ENCODE measurements around the gene TPI1. TPM values are rescaled to one million over a fixed set of nuclear protein-coding genes. Genes with fewer than 3 reads are reported as not detected.
A peak's percentile ranks its signal among the peaks of the same experiment; 100 is the strongest.
"Not testable (repeated sequence)": the region's sequence is repeated elsewhere in the genome, so short reads cannot be mapped to it uniquely, and the experiment has no call there.

The TPI1 gene
- total and polyA plus RNA-seq, 8 donors, result 88.5 to 247 (median 128) TPM

GRCh38 chr12:6888360-6888759, 21.0 kb downstream of the TPI1 start:
- Histone ChIP-seq H3K27ac (no peak overlapping the region), H3K36me3 (no peaks in the 10 kb centered on the region), H3K27me3 (no peaks in the 10 kb centered on the region), H3K4me3 (no peak overlapping the region), H3K9me3 (no peaks in the 10 kb centered on the region), H3K4me1 (no peaks in the 10 kb centered on the region)
- ATAC-seq (no peak), FAIRE-seq (no peak), DNase-seq (no peak)
- WGBS, 2 donors, result 88 to 92% methylated on average over 2 of the region's 2 CpGs
- intact Hi-C loops (cut with DNase I), result no loop called here
- TF ChIP-seq CTCF (IDR thresholded peaks at IDR 0.05), result no peak

- H3K4me3 ChIP-seq; H3K27me3 ChIP-seq; H3K36me3 ChIP-seq; H3K4me1 ChIP-seq; intact Hi-C loops (cut with DNase I); DNase-seq; ATAC-seq; H3K9me3 ChIP-seq; H3K27ac ChIP-seq; FAIRE-seq: not testable (repeated sequence)
- 52 to 55% methylated on average over 7 of the region's 7 CpGs for WGBS, 2 donors
Measured at GRCh38 chr12:6888794-6889193, 21.5 kb downstream of the TPI1 start.

- H3K9me3 ChIP-seq; H3K27me3 ChIP-seq; H3K36me3 ChIP-seq; FAIRE-seq; H3K4me1 ChIP-seq; H3K4me3 ChIP-seq; DNase-seq; ATAC-seq; intact Hi-C loops (cut with DNase I): not testable (repeated sequence)
- 94 to 97% methylated on average over 21 of the region's 21 CpGs for WGBS, 2 donors
- H3K27ac ChIP-seq, result peak overlapping the region in 3 of 4 donors; percentile 17 to 90 (median 87)
Measured at GRCh38 chr12:6889775-6890573, 22.6 kb downstream of the TPI1 start.

GRCh38 chr12:6890789-6891645, 23.7 kb downstream of the TPI1 start:
- no peak for FAIRE-seq
- ATAC-seq, result peak; percentile 97 to 99 (median 98)
- intact Hi-C loops (cut with DNase I), result no loop called here
- Histone ChIP-seq H3K4me3 (peak overlapping the region; percentile 20 to 46 (median 33)), H3K27me3 (no peaks in the 10 kb centered on the region), H3K9me3 (no peaks in the 10 kb centered on the region), H3K4me1 (no peaks in the 10 kb centered on the region), H3K36me3 (no peaks in the 10 kb centered on the region), H3K27ac (peak overlapping the region; percentile 69 to 90 (median 82))
- WGBS, 2 donors, result 0 to 1% methylated on average over 68 of the region's 68 CpGs
- DNase-seq, result peak; percentile 97 to 100 (median 99)
- TF ChIP-seq CTCF (IDR thresholded peaks at IDR 0.05), result peak; percentile 82 to 95 (median 88)

- FAIRE-seq (no peak), DNase-seq (no peak), ATAC-seq (peak; percentile 6 to 11 (median 6))
- intact Hi-C loops (cut with DNase I), result no loop called here
- Histone ChIP-seq H3K27me3 (no peaks in the 10 kb centered on the region), H3K4me1 (no peaks in the 10 kb centered on the region), H3K9me3 (no peaks in the 10 kb centered on the region), H3K27ac (peak overlapping the region; percentile 69 to 90 (median 82)), H3K4me3 (peak overlapping the region; percentile 18 to 46 (median 32)), H3K36me3 (no peaks in the 10 kb centered on the region)
- no peak for TF ChIP-seq CTCF (IDR thresholded peaks at IDR 0.05)
- 78% methylated on average over 5 of the region's 5 CpGs for WGBS, 2 donors
Measured at GRCh38 chr12:6891646-6892001, 24.3 kb downstream of the TPI1 start.

- intact Hi-C loops (cut with DNase I); H3K27ac ChIP-seq; ATAC-seq; H3K9me3 ChIP-seq; H3K4me1 ChIP-seq; H3K36me3 ChIP-seq; DNase-seq; H3K4me3 ChIP-seq; FAIRE-seq; H3K27me3 ChIP-seq: not testable (repeated sequence)
- 85 to 89% methylated on average over 3 of the region's 3 CpGs for WGBS, 2 donors
Measured at GRCh38 chr12:6892683-6893082, 25.4 kb downstream of the TPI1 start.

All from pancreas (tissue), 10 donors.